Activated CD4-positive, CD25-positive, alpha-beta regulatory T cell treated with anti-CD3 and anti-CD28 coated beads, Interleukin-2, amount 50 U/mL, for 24 hours (primary cell): Measurements from ENCODE around the gene AKNAD1.
"Not testable (repeated sequence)": the region's sequence is repeated elsewhere in the genome, so short reads cannot be mapped to it uniquely, and the experiment has no call there.

Source experiments
- ATAC-seq, 2 donors: fragments of 150-1000 bp; cut with Tn5 transposase; one replicate each; pipeline ENCODE4 v1.10.0; 2021; ENCODE audit warnings: mild to moderate bottlenecking in 1 of 2, moderate library complexity in 1 of 2

Gene AKNAD1

GRCh38 chr1:108856994-108857393 is at the start of gene AKNAD1:
Gene AKNAD1, minus strand, starts transcription at chr1:108857094. Its CDS starts 4,430 bp downstream, at chr1:108852664.
- no peak for ATAC-seq

- no peak for ATAC-seq
Measured at GRCh38 chr1:108901106-108901505, 44.2 kb upstream of the AKNAD1 start.

- ATAC-seq: peak in 1 of 2 donors; percentile 53
Measured at GRCh38 chr1:108897865-108898720, 41.2 kb upstream of the AKNAD1 start.

GRCh38 chr1:108896146-108897145 is 39.6 kb upstream of the AKNAD1 start:
- ATAC-seq: no peak

GRCh38 chr1:108893141-108893530 is 36.2 kb upstream of the AKNAD1 start:
- ATAC-seq: no peak

GRCh38 chr1:108892356-108893140 is 35.7 kb upstream of the AKNAD1 start:
- ATAC-seq: no peak

- ATAC-seq: no peak
Measured at GRCh38 chr1:108889706-108890384, 33.0 kb upstream of the AKNAD1 start.

- not testable (repeated sequence) for ATAC-seq
Measured at GRCh38 chr1:108889006-108889645, 32.2 kb upstream of the AKNAD1 start.

GRCh38 chr1:108886292-108886691 is 29.4 kb upstream of the AKNAD1 start:
- no peak for ATAC-seq

- no peak for ATAC-seq
Measured at GRCh38 chr1:108884968-108885367, 28.1 kb upstream of the AKNAD1 start.

GRCh38 chr1:108882837-108883236 is 25.9 kb upstream of the AKNAD1 start:
- no peak for ATAC-seq

GRCh38 chr1:108881369-108881768 is 24.5 kb upstream of the AKNAD1 start:
- ATAC-seq: no peak

- ATAC-seq: no peak
Measured at GRCh38 chr1:108880850-108881249, 24.0 kb upstream of the AKNAD1 start.

GRCh38 chr1:108878678-108879077 is 21.8 kb upstream of the AKNAD1 start:
- ATAC-seq: no peak

- no peak for ATAC-seq
Measured at GRCh38 chr1:108878160-108878469, 21.2 kb upstream of the AKNAD1 start.

GRCh38 chr1:108877348-108878159 is 20.7 kb upstream of the AKNAD1 start:
- ATAC-seq: no peak

GRCh38 chr1:108871050-108871724 is 14.3 kb upstream of the AKNAD1 start:
- ATAC-seq: no peak

- ATAC-seq: no peak
Measured at GRCh38 chr1:108865316-108865910, 8.5 kb upstream of the AKNAD1 start.

- no peak for ATAC-seq
Measured at GRCh38 chr1:108863984-108864383, 7.1 kb upstream of the AKNAD1 start.
